Psoas muscle (tissue), 8 donors: ENCODE data around the gene NFE2. TPM values are rescaled to one million over a fixed set of nuclear protein-coding genes. Genes with fewer than 3 reads are reported as not detected.

Source experiments
- ATAC-seq, 4 donors: fragments of 200-7000 bp; cut with Tn5 transposase; one replicate each; pipeline ENCODE4 v1.9.1; 2020; ENCODE audit warnings: moderate library complexity in 3 of 4, mild to moderate bottlenecking in 2 of 4
- DNase-seq, 2 donors: peaks; one replicate each; pipeline ENCODE4 v3.0.0-alpha.2; 2020
- H3K27ac ChIP-seq: fragments of 200-600 bp; one replicate; pipeline ENCODE4 v1.8.0; 2022
- H3K27me3 ChIP-seq, 3 donors: fragments of 200-600 bp in 1 of 3; one replicate each; pipeline versions ENCODE4 v1.6.1 to v1.8.0; 2013 to 2022; ENCODE audit warnings: low read length in 2 of 3, mild to moderate bottlenecking in 2 of 3, moderate library complexity in 1 of 3; ENCODE audit not compliant: insufficient read depth in 3 of 3
- H3K36me3 ChIP-seq, 2 donors: fragments of 200-600 bp in 1 of 2; one replicate each; pipeline versions ENCODE4 v1.6.1 to v1.8.0; 2013 to 2022; ENCODE audit warnings: low read depth in 1 of 2, mild to moderate bottlenecking in 1 of 2, moderate library complexity in 1 of 2; ENCODE audit not compliant: insufficient read depth in 1 of 2
- H3K4me1 ChIP-seq: fragments of 200-600 bp; one replicate; pipeline ENCODE4 v1.8.0; 2022
- H3K4me3 ChIP-seq: fragments of 200-600 bp; one replicate; pipeline ENCODE4 v1.8.0; 2022; ENCODE audit warnings: mild to moderate bottlenecking
- H3K9me3 ChIP-seq: fragments of 200-600 bp; one replicate; pipeline ENCODE4 v1.8.0; 2022
- WGBS, 3 donors: extraction: QIAGEN DNeasy Blood & Tissue Kit; methylation state at CpG; one replicate each; pipeline versions ENCODE4 v1.1.6 to v1.1.7; 2013; 5-methylcytosine and 5-hydroxymethylcytosine counted together
- intact Hi-C, 2 donors: fragments of 100-400 bp; cut with DNase I; formaldehyde crosslinking; loops; one replicate each; pipeline versions ENCODE4 v1.11.0 to v1.14.2; 2022
- polyA plus RNA-seq, 3 donors: library from polyadenylated mRNA; stranded (reverse); fragments of 200-250 nt; gene quantifications; one replicate each; pipeline ENCODE4 v1.2.3, GENCODE V29; 2013
- total RNA-seq, 4 donors: library from RNA; stranded (reverse); fragmentation: NEBNext Ultra II Directional in 2 of 4; extraction: Animal tissue kit (Norgen Biotek cat#: 25700) in 2 of 4; gene quantifications; one replicate each; pipeline versions ENCODE4 v1.2.1 to v1.2.4, GENCODE V29; 2021 to 2023
- TF ChIP-seq, protein P1 (sequence below): fragments of 200-600 bp; IDR thresholded peaks from one replicate; pipeline ENCODE4 v1.8.0; 2022; ENCODE audit warnings: antibody characterized with exemption
- donor health status: healthy with polysubstance abuse.
- donor health status: DM: no; HTN: no; CAD: no; lungs with moderate emphysema.
- donor health status: Bipolar disorder and iron deficiency.
- donor health status: healthy.
- donor health status: DM: yes; HTN: yes; CAD: no.
- donor health status: DM: no; HTN: no; CAD: no.
- donor health status: DM: no; HTN: no; CAD: no.
- donor health status: DM: yes; HTN: yes; CAD: no.

The NFE2 gene
- total and polyA plus RNA-seq, 7 donors = 0.10 to 1.6 (median 0.30) TPM

DNA sequence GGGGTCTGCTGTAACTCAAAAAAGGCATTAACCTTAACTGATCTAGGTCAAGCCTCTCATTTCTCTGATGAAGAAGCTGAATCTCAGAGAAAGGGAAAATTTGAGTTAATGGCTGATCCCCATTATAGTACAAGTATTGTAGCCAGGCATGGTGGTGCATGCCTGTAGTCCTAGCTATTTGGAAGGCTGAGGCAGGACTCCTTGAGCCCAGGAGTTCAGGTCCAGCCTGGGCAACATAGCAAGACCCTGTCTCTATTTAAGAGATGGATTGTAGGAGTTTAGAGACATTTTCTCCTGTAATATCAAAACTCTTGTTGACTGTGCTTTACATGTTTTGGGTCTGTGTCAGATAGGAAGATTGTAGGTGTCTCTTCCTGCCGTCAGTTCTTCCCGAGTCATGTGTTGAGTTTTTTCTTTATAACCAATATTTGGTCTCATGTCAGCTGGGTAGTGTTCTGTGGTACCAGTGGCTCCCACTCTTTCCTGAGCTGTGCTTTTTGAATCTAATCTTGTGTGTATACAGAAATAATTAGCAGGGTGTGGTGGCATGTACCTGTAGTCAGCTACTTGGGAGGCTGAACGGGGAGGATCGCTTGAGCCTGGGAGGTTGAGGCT is 32.7 kb upstream of the NFE2 start:
- DNase-seq = no peak
- Histone ChIP-seq H3K27ac (no peak overlapping the region), H3K36me3 (peaks cover 0 to 17% of the 10 kb centered on the region in 2 donors), H3K4me3 (no peak overlapping the region), H3K9me3 (no peaks in the 10 kb centered on the region), H3K27me3 (no peaks in the 10 kb centered on the region), H3K4me1 (peaks cover 41% of the 10 kb centered on the region)
- intact Hi-C loops = no loop called here
- no peak for ATAC-seq
- WGBS, 3 donors = 94 to 96% (median 96%) methylated on average over 4 of the region's 4 CpGs
- TF ChIP-seq, protein P1, sequence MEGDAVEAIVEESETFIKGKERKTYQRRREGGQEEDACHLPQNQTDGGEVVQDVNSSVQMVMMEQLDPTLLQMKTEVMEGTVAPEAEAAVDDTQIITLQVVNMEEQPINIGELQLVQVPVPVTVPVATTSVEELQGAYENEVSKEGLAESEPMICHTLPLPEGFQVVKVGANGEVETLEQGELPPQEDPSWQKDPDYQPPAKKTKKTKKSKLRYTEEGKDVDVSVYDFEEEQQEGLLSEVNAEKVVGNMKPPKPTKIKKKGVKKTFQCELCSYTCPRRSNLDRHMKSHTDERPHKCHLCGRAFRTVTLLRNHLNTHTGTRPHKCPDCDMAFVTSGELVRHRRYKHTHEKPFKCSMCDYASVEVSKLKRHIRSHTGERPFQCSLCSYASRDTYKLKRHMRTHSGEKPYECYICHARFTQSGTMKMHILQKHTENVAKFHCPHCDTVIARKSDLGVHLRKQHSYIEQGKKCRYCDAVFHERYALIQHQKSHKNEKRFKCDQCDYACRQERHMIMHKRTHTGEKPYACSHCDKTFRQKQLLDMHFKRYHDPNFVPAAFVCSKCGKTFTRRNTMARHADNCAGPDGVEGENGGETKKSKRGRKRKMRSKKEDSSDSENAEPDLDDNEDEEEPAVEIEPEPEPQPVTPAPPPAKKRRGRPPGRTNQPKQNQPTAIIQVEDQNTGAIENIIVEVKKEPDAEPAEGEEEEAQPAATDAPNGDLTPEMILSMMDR = no peak

GRCh38 chr12:54331461-54331860 is 30.6 kb upstream of the NFE2 start:
- Histone ChIP-seq H3K27ac (no peak overlapping the region), H3K36me3 (peaks cover 0 to 20% of the 10 kb centered on the region in 2 donors), H3K9me3 (no peaks in the 10 kb centered on the region), H3K4me1 (peaks cover 37% of the 10 kb centered on the region), H3K27me3 (no peaks in the 10 kb centered on the region), H3K4me3 (no peak overlapping the region)
- no peak for ATAC-seq
- WGBS, 3 donors = 84 to 88% (median 88%) methylated on average over 5 of the region's 5 CpGs
- TF ChIP-seq, protein P1 = no peak
- no peak for DNase-seq
- intact Hi-C loops = no loop called here

DNA sequence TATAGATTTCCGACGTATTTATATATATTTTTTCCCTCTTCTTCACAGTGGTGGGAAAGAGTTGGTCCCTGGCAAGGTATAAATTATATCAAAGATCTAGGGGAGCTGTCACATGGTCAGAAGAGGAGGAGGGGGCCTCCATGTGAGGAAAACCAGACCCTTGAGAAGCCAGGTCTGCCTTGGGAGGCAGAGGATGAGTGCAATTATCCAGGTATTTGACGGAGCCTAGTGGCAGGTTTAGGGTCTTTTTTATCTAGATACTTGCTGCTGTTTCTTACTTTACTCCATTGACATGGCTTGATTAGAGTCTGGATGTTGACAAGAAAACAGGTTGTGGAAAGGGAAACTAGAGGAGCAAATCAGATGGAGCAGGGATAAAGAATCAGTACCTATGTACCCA is 29.6 kb upstream of the NFE2 start:
- 62 to 72% (median 65%) methylated on average over 3 of the region's 3 CpGs for WGBS, 3 donors
- H3K27me3 ChIP-seq = no peaks in the 10 kb centered on the region
- H3K27ac ChIP-seq = no peak overlapping the region
- no peak for ATAC-seq
- H3K4me1 ChIP-seq = peaks cover 44% of the 10 kb centered on the region
- H3K4me3 ChIP-seq = no peak overlapping the region
- TF ChIP-seq, protein P1 = no peak
- intact Hi-C loops = no loop called here
- no peak for DNase-seq
- H3K36me3 ChIP-seq = peaks cover 0 to 20% of the 10 kb centered on the region in 2 donors
- no peaks in the 10 kb centered on the region for H3K9me3 ChIP-seq

DNA sequence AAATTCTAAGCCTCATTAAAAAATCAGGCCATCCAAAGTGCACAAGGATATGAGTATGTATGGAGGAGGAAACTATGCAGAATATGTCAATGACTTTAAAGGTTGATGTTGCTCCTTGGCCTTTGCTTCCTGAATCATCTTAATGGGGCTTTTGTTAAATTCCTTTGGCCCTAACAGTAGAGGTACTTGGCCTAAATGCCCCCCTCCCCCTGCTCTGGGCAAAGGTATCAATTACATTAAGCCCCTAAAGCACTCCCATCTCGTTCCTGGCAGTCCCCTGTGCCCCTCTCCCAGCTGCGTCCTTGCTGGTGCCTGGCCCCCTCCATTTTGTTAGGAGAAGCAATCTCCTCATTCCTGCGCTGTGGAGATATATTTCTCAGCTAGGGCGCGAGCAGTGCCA is 28.9 kb upstream of the NFE2 start:
- WGBS, 3 donors = 62 to 71% (median 66%) methylated on average over 5 of the region's 5 CpGs
- no peaks in the 10 kb centered on the region for H3K27me3 ChIP-seq
- no peak for ATAC-seq
- no peak for DNase-seq
- TF ChIP-seq, protein P1 = no peak
- no peaks in the 10 kb centered on the region for H3K9me3 ChIP-seq
- intact Hi-C loops = loop anchor here in 1 of 2 donors (5.0 kb wide), 2 partner anchors 42 to 107 kb away; no protein-coding TSS in a partner anchor
- H3K4me1 ChIP-seq = peaks cover 42% of the 10 kb centered on the region
- H3K4me3 ChIP-seq = no peak overlapping the region
- peaks cover 0 to 20% of the 10 kb centered on the region in 2 donors for H3K36me3 ChIP-seq
- no peak overlapping the region for H3K27ac ChIP-seq
